Common myeloid progenitor, CD34-positive (primary cell): ENCODE measurements around the gene EFNA4. TPM values are rescaled to one million over a fixed set of nuclear protein-coding genes. Genes with fewer than 3 reads are reported as not detected.
A peak's percentile ranks its signal among the peaks of the same experiment; 100 is the strongest.

Source experiments
- CTCF ChIA-PET: fragments of 350-600 bp; sonication (Branson Sonifier 250); formaldehyde crosslinking; loops from one replicate; lab custom pipeline; 2021; ENCODE audit warnings: antibody characterized with exemption; lab: Charles Lee
- POLR2A ChIA-PET: fragments of 350-600 bp; sonication (Branson Sonifier 250); formaldehyde crosslinking; loops from one replicate; lab custom pipeline; 2021; ENCODE audit warnings: antibody characterized with exemption; lab: Charles Lee
- DNase-seq, 3 donors: peaks; one replicate each; pipeline versions ENCODE4 v3.0.0 to v3.0.0-alpha.2; 2013
- H3K27ac ChIP-seq, 2 experiments: 1 replicate in 1 of 2; 2 replicates in 1 of 2; pipeline ENCODE4 v1.7.0; 2013; ENCODE audit warnings: inconsistent platforms in 2 of 2, low read length in 2 of 2, mild to moderate bottlenecking in 2 of 2, low read depth in 1 of 2, moderate library complexity in 1 of 2; ENCODE audit not compliant: severe bottlenecking in 2 of 2, insufficient read depth in 1 of 2, poor library complexity in 1 of 2
- H3K27me3 ChIP-seq, 5 experiments: replicated peaks in 2 of 5; 1 replicate in 3 of 5; 2 replicates in 2 of 5; pipeline versions ENCODE4 v1.6.1 to v1.7.0; 2013; ENCODE audit warnings: low read length in 4 of 5, mild to moderate bottlenecking in 2 of 5, moderate library complexity in 2 of 5, inconsistent platforms in 1 of 5; ENCODE audit not compliant: insufficient read depth in 5 of 5, control insufficient read depth in 4 of 5
- H3K36me3 ChIP-seq, 4 experiments: 1 replicate in 2 of 4; 2 replicates in 2 of 4; pipeline versions ENCODE4 v1.6.1 to v1.7.0; 2013; ENCODE audit warnings: low read length in 3 of 4, control low read depth in 1 of 4, mild to moderate bottlenecking in 1 of 4; ENCODE audit not compliant: control insufficient read depth in 4 of 4, insufficient read depth in 4 of 4
- H3K4me1 ChIP-seq, 4 experiments: 1 replicate in 3 of 4; 2 replicates in 1 of 4; pipeline versions ENCODE4 v1.6.1 to v1.7.1; 2013; ENCODE audit warnings: low read length in 3 of 4, mild to moderate bottlenecking in 3 of 4, control low read depth in 1 of 4, inconsistent platforms in 1 of 4, moderate library complexity in 1 of 4; ENCODE audit not compliant: control insufficient read depth in 4 of 4, insufficient read depth in 4 of 4; ENCODE audit errors: control extremely low read depth in 1 of 4
- H3K4me3 ChIP-seq, 7 experiments: 1 replicate in 4 of 7; 2 replicates in 3 of 7; pipeline versions ENCODE4 v1.5.1 to v1.7.0; 2013; ENCODE audit warnings: mild to moderate bottlenecking in 7 of 7, low read length in 6 of 7, moderate library complexity in 6 of 7, inconsistent platforms in 2 of 7, low read depth in 2 of 7, control low read depth in 1 of 7; ENCODE audit not compliant: insufficient read depth in 4 of 7, control insufficient read depth in 1 of 7; ENCODE audit errors: extremely low read depth in 1 of 7
- H3K9me3 ChIP-seq, 5 experiments: 1 replicate in 4 of 5; 2 replicates in 1 of 5; pipeline versions ENCODE4 v1.6.1 to v1.7.1; 2013; ENCODE audit warnings: low read length in 4 of 5, mild to moderate bottlenecking in 2 of 5, inconsistent platforms in 1 of 5, low read depth in 1 of 5, moderate library complexity in 1 of 5; ENCODE audit not compliant: control insufficient read depth in 4 of 5, insufficient read depth in 2 of 5; ENCODE audit errors: control extremely low read depth in 1 of 5
- WGBS: methylation state at CpG from one replicate; pipeline ENCODE4 v1.1.5; 2013; ENCODE audit not compliant: insufficient coverage; 5-methylcytosine and 5-hydroxymethylcytosine counted together
- polyA plus RNA-seq: library from polyadenylated mRNA; unstranded; fragments of 120-200 nt; gene quantifications from one replicate; pipeline ENCODE4 v1.2.1, GENCODE V29; 2013

The EFNA4 gene, protein sequence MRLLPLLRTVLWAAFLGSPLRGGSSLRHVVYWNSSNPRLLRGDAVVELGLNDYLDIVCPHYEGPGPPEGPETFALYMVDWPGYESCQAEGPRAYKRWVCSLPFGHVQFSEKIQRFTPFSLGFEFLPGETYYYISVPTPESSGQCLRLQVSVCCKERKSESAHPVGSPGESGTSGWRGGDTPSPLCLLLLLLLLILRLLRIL
- 6.6 TPM for polyA plus RNA-seq

GRCh38 chr1:155063550-155064110, at the start of gene EFNA4:
Gene EFNA4, plus strand, starts transcription at chr1:155063740. Its CDS starts 84 bp downstream, at chr1:155063824.
- ChIA-PET POLR2A (interaction anchor here (0.6 to 1.9 kb wide), 2 partner anchors 21 to 67 kb away, joined by 3 to 10 read pairs; no protein-coding TSS in a partner anchor), CTCF (interaction anchor here (0.9 to 22.6 kb wide), 7 partner anchors 12 to 53 kb away, joined by 3 to 368 read pairs (median 5); partner anchors contain the start of genes ADAM15 and EFNA3)
- H3K27ac ChIP-seq, result peak within 1 kb of the TSS in 1 of 2 experiments; percentile 34
- H3K9me3 ChIP-seq, result no peaks in the 10 kb centered on the region
- H3K36me3 ChIP-seq, result peaks cover 0 to 13% (median 7%) of the 10 kb centered on the region in 4 experiments
- H3K4me3 ChIP-seq, result peak within 1 kb of the TSS; percentile 44 to 88 (median 76)
- peaks cover 0 to 29% (median 27%) of the 10 kb centered on the region in 4 experiments for H3K4me1 ChIP-seq
- no peaks in the 10 kb centered on the region for H3K27me3 ChIP-seq
- peak; percentile 88 to 95 (median 95) for DNase-seq
- 0% methylated on average over 13 of the region's 57 CpGs for WGBS

DNA sequence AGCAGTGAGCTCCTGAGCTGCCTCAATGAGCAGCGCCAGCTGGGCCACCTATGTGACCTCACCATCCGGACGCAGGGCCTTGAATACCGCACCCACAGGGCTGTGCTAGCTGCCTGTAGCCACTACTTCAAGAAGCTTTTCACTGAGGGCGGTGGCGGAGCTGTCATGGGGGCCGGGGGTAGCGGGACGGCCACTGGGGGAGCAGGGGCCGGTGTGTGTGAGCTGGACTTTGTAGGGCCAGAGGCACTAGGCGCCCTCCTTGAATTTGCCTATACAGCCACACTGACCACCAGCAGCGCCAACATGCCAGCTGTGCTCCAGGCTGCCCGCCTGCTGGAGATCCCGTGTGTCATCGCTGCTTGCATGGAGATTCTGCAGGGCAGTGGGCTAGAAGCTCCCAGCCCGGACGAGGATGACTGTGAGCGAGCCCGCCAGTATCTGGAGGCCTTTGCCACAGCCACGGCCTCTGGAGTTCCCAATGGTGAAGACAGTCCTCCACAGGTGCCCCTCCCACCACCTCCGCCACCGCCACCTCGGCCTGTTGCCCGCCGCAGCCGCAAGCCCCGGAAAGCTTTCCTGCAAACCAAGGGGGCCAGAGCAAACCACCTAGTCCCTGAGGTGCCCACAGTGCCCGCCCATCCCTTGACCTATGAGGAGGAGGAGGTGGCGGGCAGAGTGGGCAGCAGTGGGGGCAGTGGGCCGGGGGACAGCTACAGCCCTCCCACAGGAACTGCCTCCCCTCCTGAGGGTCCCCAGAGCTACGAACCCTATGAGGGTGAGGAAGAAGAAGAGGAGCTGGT, 48.6 kb upstream of the EFNA4 start:
- CTCF ChIA-PET, result interaction anchor here (0.6 to 12.4 kb wide), 15 partner anchors 7 to 202 kb away, joined by 3 to 233 read pairs (median 7); partner anchors contain the start of genes LENEP, PBXIP1 and ZBTB7B
- POLR2A ChIA-PET, result no interaction called here
- Histone ChIP-seq H3K27me3 (no peaks in the 10 kb centered on the region), H3K9me3 (no peaks in the 10 kb centered on the region), H3K36me3 (peaks cover 0 to 26% (median 2%) of the 10 kb centered on the region in 4 experiments), H3K27ac (no peak overlapping the region), H3K4me3 (no peak overlapping the region), H3K4me1 (peaks cover 0 to 82% (median 68%) of the 10 kb centered on the region in 4 experiments)
- DNase-seq, result no peak
- WGBS, result 96% methylated on average over 23 of the region's 31 CpGs

DNA sequence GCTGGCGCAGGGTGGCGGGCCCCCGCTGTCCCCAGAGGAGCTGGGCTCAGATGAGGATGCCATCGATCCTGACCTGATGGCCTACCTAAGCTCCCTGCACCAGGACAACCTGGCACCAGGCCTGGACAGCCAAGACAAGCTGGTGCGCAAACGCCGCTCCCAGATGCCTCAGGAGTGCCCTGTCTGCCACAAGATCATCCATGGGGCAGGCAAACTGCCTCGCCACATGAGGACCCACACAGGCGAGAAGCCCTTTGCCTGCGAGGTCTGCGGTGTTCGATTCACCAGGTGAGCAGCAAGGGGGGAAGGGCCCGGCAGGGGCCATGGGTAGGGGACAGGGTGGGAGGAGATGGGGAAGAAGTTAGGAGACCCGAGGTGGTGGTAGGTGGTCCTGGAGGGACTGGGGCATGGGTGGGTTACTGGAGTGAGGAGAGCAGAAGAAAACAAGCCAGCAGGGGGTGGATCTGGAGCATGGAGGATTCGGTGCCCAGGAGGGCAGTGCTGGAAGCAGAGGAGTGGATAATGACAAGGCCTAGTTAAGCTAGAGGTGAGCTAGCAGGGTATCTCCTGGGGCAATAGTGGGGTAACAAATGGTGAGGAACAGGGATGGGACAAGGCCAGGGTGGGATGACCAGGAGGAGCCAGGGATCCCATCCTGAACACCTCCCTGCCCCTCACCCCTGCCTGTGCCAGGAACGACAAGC, 47.9 kb upstream of the EFNA4 start:
- ChIA-PET CTCF (interaction anchor here (0.6 to 12.4 kb wide), 16 partner anchors 8 to 535 kb away, joined by 3 to 233 read pairs (median 8); partner anchors contain the start of genes FLAD1, LENEP, PBXIP1 and ZBTB7B), POLR2A (interaction anchor here (0.6 to 1.6 kb wide), 3 partner anchors 8 to 36 kb away, joined by 3 to 4 read pairs (median 3); partner anchors contain the start of genes ADAM15 and ZBTB7B)
- WGBS, result 96% methylated on average over 15 of the region's 16 CpGs
- H3K27me3 ChIP-seq, result no peaks in the 10 kb centered on the region
- no peaks in the 10 kb centered on the region for H3K9me3 ChIP-seq
- H3K27ac ChIP-seq, result no peak overlapping the region
- H3K4me1 ChIP-seq, result peaks cover 0 to 74% (median 61%) of the 10 kb centered on the region in 4 experiments
- DNase-seq, result no peak
- peaks cover 0 to 26% (median 2%) of the 10 kb centered on the region in 4 experiments for H3K36me3 ChIP-seq
- H3K4me3 ChIP-seq, result no peak overlapping the region

DNA sequence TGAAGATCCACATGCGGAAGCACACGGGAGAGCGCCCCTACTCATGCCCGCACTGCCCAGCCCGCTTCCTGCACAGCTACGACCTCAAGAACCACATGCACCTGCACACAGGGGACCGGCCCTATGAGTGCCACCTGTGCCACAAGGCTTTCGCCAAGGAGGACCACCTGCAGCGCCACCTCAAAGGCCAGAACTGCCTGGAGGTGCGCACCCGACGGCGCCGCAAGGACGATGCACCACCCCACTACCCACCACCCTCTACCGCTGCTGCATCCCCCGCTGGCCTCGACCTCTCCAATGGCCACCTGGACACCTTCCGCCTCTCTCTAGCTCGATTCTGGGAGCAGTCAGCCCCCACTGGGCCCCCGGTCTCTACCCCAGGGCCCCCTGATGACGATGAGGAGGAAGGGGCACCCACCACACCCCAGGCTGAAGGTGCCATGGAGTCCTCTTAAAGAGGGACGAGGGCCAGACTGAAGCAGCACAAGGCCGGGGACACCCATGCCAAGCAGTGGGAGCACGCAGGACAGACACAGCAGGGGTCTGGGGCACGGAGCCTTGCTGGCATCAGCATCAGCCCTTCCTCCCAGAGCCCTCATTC, 47.2 kb upstream of the EFNA4 start:
- peaks cover 0 to 26% (median 2%) of the 10 kb centered on the region in 4 experiments for H3K36me3 ChIP-seq
- POLR2A ChIA-PET, result interaction anchor here (0.6 to 1.6 kb wide), 3 partner anchors 8 to 35 kb away, joined by 3 to 4 read pairs (median 3); partner anchors contain the start of genes ADAM15 and ZBTB7B
- peak overlapping the region in 1 of 7 experiments; percentile 60 for H3K4me3 ChIP-seq
- 81% methylated on average over 17 of the region's 26 CpGs for WGBS
- peak; percentile 32 to 71 (median 63) for DNase-seq
- peaks cover 0 to 68% (median 57%) of the 10 kb centered on the region in 4 experiments for H3K4me1 ChIP-seq
- no peaks in the 10 kb centered on the region for H3K27me3 ChIP-seq
- peak overlapping the region in 1 of 2 experiments; percentile 58 for H3K27ac ChIP-seq
- no peaks in the 10 kb centered on the region for H3K9me3 ChIP-seq
- CTCF ChIA-PET, result interaction anchor here (0.6 to 12.4 kb wide), 18 partner anchors 9 to 535 kb away, joined by 3 to 233 read pairs (median 10); partner anchors contain the start of genes FLAD1, LENEP, PBXIP1 and ZBTB7B

- H3K27me3 ChIP-seq, result no peaks in the 10 kb centered on the region
- H3K27ac ChIP-seq, result peak overlapping the region in 1 of 2 experiments; percentile 68
- H3K9me3 ChIP-seq, result no peaks in the 10 kb centered on the region
- peak overlapping the region; percentile 4 to 68 (median 41) for H3K4me3 ChIP-seq
- ChIA-PET POLR2A (interaction anchor here (0.6 to 1.6 kb wide), 6 partner anchors 15 to 281 kb away, joined by 3 to 6 read pairs (median 3); partner anchors contain the start of genes ADAM15, PBXIP1 and ZBTB7B), CTCF (interaction anchor here (1.0 to 12.4 kb wide), 25 partner anchors 9 to 457 kb away, joined by 3 to 233 read pairs (median 5); partner anchors contain the start of genes ADAM15, FLAD1, LENEP and PBXIP1)
- peaks cover 0 to 26% (median 2%) of the 10 kb centered on the region in 4 experiments for H3K36me3 ChIP-seq
- peak; percentile 91 to 94 (median 94) for DNase-seq
- whole genome bisulfite sequencing, result 0% methylated on average over 17 of the region's 49 CpGs
- H3K4me1 ChIP-seq, result peaks cover 0 to 58% (median 48%) of the 10 kb centered on the region in 4 experiments
Measured at GRCh38 chr1:155017041-155017945, 46.2 kb upstream of the EFNA4 start.
